A549 treated with dexamethasone at 1 μM for 4 hours (cell line): ENCODE measurements around the gene SP3. TPM values are rescaled to one million over a fixed set of nuclear protein-coding genes. Genes with fewer than 3 reads are reported as not detected.

Experiments used
- total RNA-seq: library from RNA; stranded (reverse); fragments of 200-300 nt; extraction: Qiagen RNA extraction; gene quantifications from 5 replicates; pipeline ENCODE4 v1.2.3, GENCODE V29; 2022

SP3 gene
- 33.1 to 47.4 TPM (median 43.5 TPM) in 5 replicates for total RNA-seq

DNA sequence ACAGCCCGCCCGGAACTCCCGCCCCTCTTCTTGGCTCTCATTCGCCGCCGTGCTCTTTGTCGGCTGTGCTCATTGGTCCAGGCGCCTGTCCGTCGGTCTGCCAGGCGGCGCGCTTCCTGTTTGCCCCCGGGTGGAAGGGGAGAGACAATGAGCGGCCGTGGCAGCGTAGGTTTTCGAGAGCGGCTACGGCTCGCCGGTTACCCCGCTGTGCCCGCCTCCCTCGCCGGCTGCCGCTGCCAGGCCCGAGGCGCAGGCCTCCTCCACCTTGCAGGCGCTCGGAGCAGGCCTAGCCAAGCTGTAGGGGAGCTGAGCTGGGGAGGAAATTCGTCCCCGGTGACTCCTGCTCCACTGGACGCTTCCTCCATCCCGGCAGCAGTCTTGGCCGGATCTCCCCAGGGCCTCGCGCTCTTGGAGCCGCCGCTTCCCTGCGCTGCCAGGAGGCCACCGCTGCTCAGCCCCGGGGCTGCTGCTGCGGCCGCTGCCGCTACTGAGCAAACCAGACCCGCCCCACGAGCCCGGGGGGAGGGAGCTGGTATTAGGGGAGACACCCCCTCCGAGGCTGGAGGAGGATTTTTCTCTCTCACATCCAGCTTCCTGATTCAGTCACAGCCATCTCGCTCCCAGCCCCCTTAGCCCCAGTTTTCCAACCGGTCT is at the start of gene SP3:
TSS of gene SP3 (minus strand) at position 2 of the 654 bp plus-strand sequence. CDS start 202 bp downstream, outside the sequence.

